Pons (tissue), 1 donor: ENCODE data around the gene DEPDC1B.
"Not testable (repeated sequence)": the region's sequence is repeated elsewhere in the genome, so short reads cannot be mapped to it uniquely, and the experiment has no call there.

Experiments
- DNase-seq: peaks from one replicate; pipeline ENCODE4 v3.0.0-alpha.2; 2016; ENCODE audit warnings: low spot score

DEPDC1B gene

GRCh38 chr5:60698336-60698735 is 1.6 kb downstream of the DEPDC1B start:
- DNase-seq, result no peak

- DNase-seq, result no peak
Observed at GRCh38 chr5:60690326-60690725, 9.6 kb downstream of the DEPDC1B start.

GRCh38 chr5:60688980-60689379 is 11.0 kb downstream of the DEPDC1B start:
- DNase-seq, result no peak

GRCh38 chr5:60687927-60688720 is 11.8 kb downstream of the DEPDC1B start:
- DNase-seq, result no peak

GRCh38 chr5:60686157-60686556 is 13.8 kb downstream of the DEPDC1B start:
- no peak for DNase-seq

GRCh38 chr5:60685700-60686099 is 14.3 kb downstream of the DEPDC1B start:
- no peak for DNase-seq

- DNase-seq, result no peak
Observed at GRCh38 chr5:60685028-60685427, 14.9 kb downstream of the DEPDC1B start.

- not testable (repeated sequence) for DNase-seq
Observed at GRCh38 chr5:60682007-60682406, 18.0 kb downstream of the DEPDC1B start.

GRCh38 chr5:60679816-60680215 is 20.1 kb downstream of the DEPDC1B start:
- DNase-seq, result no peak

GRCh38 chr5:60677850-60678664 is 21.9 kb downstream of the DEPDC1B start:
- peak; percentile 74 for DNase-seq

GRCh38 chr5:60675286-60675685 is 24.7 kb downstream of the DEPDC1B start:
- DNase-seq, result no peak

- DNase-seq, result no peak
Observed at GRCh38 chr5:60674251-60675069, 25.5 kb downstream of the DEPDC1B start.

- no peak for DNase-seq
Observed at GRCh38 chr5:60673334-60673733, 26.6 kb downstream of the DEPDC1B start.

- DNase-seq, result no peak
Observed at GRCh38 chr5:60672693-60673264, 27.2 kb downstream of the DEPDC1B start.

- DNase-seq, result no peak
Observed at GRCh38 chr5:60671899-60672692, 27.9 kb downstream of the DEPDC1B start.

- DNase-seq, result no peak
Observed at GRCh38 chr5:60670749-60671148, 29.2 kb downstream of the DEPDC1B start.

GRCh38 chr5:60668686-60669304 is 31.2 kb downstream of the DEPDC1B start:
- DNase-seq, result peak; percentile 43

- DNase-seq, result no peak
Observed at GRCh38 chr5:60651872-60652620, 47.9 kb downstream of the DEPDC1B start.

GRCh38 chr5:60649288-60649917 is 50.6 kb downstream of the DEPDC1B start:
- DNase-seq, result peak; percentile 55
